ENCODE measurements around the gene SYNE2.

The SYNE2 gene

DNA sequence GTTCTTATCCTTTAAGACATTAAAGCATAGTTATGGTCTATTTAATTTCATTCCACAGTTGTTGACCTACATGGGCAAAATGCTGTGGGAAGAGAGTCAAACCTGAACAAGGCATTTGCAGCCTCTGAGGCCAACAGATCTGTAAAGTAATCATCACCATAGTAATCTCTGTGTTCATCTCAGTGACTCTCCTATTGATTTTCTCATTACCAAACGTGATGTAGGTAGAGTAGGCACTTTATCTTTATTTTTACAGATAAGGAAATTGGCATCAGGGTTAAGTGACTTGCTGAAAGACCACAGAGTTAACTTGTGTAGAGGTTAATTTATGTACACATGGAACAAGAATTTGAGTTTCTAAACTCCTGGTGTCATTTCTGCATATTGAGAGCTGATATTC is 238.4 kb downstream of the SYNE2 start:
- no peak overlapping the region for H3K4me3 ChIP-seq
- no peak for DNase-seq (ENCODE audit: low spot score)
- no peak for TF ChIP-seq CTCF (IDR thresholded peaks at IDR 0.05)

GRCh38 chr14:64092338-64092737 is 239.5 kb downstream of the SYNE2 start:
- DNase-seq (ENCODE audit: low spot score), result no peak
- no peak for TF ChIP-seq CTCF (IDR thresholded peaks at IDR 0.05)
- H3K27ac ChIP-seq, result no peak overlapping the region
- H3K4me3 ChIP-seq, result no peak overlapping the region

More for the DNA sequence above, 238.4 kb downstream of the SYNE2 start:
- H3K27ac ChIP-seq, result no peak overlapping the region

- DNase-seq (ENCODE audit: low spot score), result no peak
- no peak for TF ChIP-seq CTCF (IDR thresholded peaks at IDR 0.05)
- H3K4me3 ChIP-seq, result no peak overlapping the region
- no peak overlapping the region for H3K27ac ChIP-seq
Measured at GRCh38 chr14:64092940-64093339, 240.1 kb downstream of the SYNE2 start.

DNA sequence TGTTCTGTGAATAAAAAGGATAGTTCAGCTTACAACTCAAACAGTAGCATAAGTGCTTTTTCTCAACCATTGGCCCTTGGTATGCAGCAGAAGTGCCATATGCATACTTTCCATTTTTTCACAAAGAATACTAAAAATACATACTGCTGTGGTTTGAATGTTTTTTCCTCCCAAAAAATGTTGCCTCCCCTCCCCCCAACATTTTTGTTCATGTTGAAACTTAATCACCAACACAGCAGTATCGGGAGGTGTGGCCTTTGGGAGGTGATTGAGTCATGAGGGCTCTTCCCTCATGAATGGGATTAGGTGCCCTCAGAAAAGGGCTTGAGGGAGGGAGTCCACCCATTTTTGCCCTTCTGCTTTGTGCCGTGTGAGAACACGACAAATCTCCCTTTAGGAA is 242.8 kb downstream of the SYNE2 start:
- no peak overlapping the region for H3K27ac ChIP-seq
- DNase-seq (ENCODE audit: low spot score), result no peak
- H3K4me3 ChIP-seq, result no peak overlapping the region
- no peak for TF ChIP-seq CTCF (IDR thresholded peaks at IDR 0.05)

DNA sequence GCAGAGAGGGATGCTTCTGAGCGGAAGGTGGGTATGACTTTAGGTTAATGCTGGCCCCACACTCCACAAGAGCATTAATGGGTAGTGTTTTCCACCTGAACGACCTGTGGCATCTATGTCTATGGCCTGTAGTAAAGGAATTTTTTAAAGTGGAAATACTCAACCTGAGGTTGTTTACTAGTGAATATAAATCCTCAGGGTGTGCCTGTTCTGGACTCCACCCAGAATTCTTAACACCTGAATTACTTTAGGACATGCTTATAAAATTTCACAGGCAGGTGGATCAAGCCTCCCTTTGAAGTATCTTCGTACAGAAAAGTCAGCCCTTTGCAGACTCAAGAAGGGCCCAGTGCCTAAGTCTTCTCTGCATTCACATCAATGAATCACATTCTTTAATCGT is 245.3 kb downstream of the SYNE2 start:
- H3K27ac ChIP-seq, result no peak overlapping the region
- no peak for DNase-seq (ENCODE audit: low spot score)
- no peak for TF ChIP-seq CTCF (IDR thresholded peaks at IDR 0.05)
- no peak overlapping the region for H3K4me3 ChIP-seq

DNA sequence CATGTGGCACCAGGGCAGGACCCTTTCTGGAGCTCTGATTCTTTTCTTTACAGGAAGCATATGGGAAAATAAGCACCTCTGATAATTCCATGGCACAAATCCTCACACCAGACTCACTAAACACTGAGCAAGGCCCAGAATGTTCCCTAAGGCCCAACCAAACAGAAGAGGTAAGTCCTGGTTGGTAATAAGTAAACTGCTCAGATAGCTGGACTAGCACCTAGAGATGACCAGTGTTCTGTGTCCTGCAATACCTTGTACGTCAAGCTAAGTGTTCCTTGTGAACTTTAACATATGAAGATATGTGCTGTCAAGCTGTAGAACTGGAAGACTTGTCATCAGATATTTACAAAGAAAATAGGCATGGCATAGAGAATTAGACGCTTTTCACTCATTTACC is 254.6 kb downstream of the SYNE2 start:
- no peak for DNase-seq (ENCODE audit: low spot score)
- TF ChIP-seq CTCF (IDR thresholded peaks at IDR 0.05), result no peak
- Histone ChIP-seq H3K27ac (no peak overlapping the region), H3K4me3 (no peak overlapping the region)

- DNase-seq (ENCODE audit: low spot score), result no peak
- Histone ChIP-seq H3K4me3 (no peak overlapping the region), H3K27ac (no peak overlapping the region)
- no peak for TF ChIP-seq CTCF (IDR thresholded peaks at IDR 0.05)
Measured at GRCh38 chr14:64109819-64110554, 257.2 kb downstream of the SYNE2 start.

Measured in coronary artery (tissue), 2 donors.